ENCODE data around the gene DLX4.

The DLX4 gene

DNA sequence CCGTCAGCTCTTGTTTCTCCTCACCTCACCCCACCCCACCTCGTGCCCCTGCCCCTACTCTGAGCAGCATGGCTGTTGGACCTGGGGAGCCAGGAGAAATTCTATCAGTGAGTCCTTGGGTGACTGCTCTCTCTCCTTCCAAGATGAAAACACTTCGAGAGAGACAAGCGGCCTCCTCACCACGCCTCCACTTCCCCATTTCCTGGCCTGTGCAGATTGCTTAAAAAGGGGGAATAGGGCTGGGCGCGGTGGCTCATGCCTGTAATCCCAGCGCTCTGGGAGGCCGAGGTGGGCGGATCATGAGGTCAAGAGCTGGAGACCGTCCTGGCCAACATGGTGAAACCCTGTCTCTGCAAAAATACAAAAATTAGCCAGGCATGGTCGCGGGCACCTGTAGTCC is 9.5 kb downstream of the DLX4 start:
- TF ChIP-seq, protein P1, sequence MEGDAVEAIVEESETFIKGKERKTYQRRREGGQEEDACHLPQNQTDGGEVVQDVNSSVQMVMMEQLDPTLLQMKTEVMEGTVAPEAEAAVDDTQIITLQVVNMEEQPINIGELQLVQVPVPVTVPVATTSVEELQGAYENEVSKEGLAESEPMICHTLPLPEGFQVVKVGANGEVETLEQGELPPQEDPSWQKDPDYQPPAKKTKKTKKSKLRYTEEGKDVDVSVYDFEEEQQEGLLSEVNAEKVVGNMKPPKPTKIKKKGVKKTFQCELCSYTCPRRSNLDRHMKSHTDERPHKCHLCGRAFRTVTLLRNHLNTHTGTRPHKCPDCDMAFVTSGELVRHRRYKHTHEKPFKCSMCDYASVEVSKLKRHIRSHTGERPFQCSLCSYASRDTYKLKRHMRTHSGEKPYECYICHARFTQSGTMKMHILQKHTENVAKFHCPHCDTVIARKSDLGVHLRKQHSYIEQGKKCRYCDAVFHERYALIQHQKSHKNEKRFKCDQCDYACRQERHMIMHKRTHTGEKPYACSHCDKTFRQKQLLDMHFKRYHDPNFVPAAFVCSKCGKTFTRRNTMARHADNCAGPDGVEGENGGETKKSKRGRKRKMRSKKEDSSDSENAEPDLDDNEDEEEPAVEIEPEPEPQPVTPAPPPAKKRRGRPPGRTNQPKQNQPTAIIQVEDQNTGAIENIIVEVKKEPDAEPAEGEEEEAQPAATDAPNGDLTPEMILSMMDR (IDR thresholded peaks at IDR 0.05; ENCODE audit: borderline replicate concordance, insufficient read depth, low read depth, low read length) = no peak
- no peak overlapping the region for H3K4me3 ChIP-seq (ENCODE audit: low read depth, low read length)

DNA sequence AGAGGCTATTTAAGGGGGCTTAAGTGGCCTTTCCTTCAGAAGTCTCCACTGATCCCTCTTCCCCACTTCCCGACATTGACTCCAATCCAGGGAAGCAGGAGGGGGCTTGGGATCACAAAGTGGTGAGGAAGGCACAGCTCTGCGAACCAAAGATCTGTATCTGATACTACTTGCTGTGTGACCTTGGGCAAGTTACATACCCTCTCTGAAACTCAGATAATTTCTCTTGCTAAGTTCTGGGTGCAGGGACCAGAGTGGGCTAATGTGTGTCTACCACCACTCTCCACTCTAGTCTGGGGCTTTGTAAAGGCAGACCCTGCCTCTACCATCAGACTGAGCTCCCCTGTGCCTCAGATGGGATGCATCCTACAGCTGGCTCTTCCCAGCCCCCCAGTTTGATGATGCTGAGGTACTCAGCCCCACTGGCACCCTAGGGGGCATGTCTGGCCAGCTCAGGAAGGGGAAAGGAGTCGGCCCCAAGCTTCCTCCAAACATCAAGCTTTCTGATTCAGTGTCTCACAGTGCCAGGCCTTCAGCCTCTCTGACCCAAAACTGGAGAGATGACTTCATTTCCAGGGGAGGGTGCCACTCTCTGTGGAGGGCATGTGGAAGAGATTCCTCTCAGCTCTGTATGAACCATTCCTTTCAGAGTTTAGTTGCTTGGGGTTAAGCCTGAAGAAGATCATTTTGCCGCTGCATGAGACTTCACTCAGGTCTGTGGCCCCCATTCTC is 10.9 kb downstream of the DLX4 start:
- no peak overlapping the region for H3K4me3 ChIP-seq (ENCODE audit: low read depth, low read length)
- TF ChIP-seq, protein P1 (IDR thresholded peaks at IDR 0.05; ENCODE audit: borderline replicate concordance, insufficient read depth, low read depth, low read length) = no peak

DNA sequence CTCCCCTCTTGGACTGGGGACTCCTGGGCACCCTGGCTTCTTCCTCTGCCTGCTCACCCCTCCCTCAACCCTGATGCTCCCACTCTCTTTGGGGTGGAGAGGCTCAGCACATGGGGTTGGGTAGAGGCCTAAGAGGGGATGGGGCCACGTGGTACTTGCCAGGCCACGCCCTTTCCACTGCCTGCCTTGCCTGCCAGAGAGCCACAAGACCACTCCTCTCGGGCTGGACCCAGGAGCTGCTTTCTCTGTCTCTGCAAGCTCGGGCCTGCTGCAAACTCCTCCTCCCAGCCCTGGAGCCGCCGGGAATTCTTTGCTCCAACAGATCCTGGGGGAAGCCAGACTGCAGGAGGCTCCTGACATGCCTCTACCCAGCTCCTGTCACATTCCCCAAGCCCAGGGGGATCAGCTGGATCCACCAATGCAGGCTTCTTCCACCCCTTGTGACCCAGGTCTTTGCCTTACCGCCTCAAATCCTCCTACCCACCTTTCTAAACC is 11.8 kb downstream of the DLX4 start:
- no peak overlapping the region for H3K4me3 ChIP-seq (ENCODE audit: low read depth, low read length)
- TF ChIP-seq, protein P1 (IDR thresholded peaks at IDR 0.05; ENCODE audit: borderline replicate concordance, insufficient read depth, low read depth, low read length) = no peak

GRCh38 chr17:49984283-49984682 is 15.3 kb downstream of the DLX4 start:
- TF ChIP-seq, protein P1 (IDR thresholded peaks at IDR 0.05; ENCODE audit: borderline replicate concordance, insufficient read depth, low read depth, low read length) = no peak

GRCh38 chr17:49984776-49985175 is 15.8 kb downstream of the DLX4 start:
- TF ChIP-seq, protein P1 (IDR thresholded peaks at IDR 0.05; ENCODE audit: borderline replicate concordance, insufficient read depth, low read depth, low read length) = no peak
- no peak overlapping the region for H3K4me3 ChIP-seq (ENCODE audit: low read depth, low read length)

More at GRCh38 chr17:49984283-49984682, 15.3 kb downstream of the DLX4 start:
- no peak overlapping the region for H3K4me3 ChIP-seq (ENCODE audit: low read depth, low read length)

DNA sequence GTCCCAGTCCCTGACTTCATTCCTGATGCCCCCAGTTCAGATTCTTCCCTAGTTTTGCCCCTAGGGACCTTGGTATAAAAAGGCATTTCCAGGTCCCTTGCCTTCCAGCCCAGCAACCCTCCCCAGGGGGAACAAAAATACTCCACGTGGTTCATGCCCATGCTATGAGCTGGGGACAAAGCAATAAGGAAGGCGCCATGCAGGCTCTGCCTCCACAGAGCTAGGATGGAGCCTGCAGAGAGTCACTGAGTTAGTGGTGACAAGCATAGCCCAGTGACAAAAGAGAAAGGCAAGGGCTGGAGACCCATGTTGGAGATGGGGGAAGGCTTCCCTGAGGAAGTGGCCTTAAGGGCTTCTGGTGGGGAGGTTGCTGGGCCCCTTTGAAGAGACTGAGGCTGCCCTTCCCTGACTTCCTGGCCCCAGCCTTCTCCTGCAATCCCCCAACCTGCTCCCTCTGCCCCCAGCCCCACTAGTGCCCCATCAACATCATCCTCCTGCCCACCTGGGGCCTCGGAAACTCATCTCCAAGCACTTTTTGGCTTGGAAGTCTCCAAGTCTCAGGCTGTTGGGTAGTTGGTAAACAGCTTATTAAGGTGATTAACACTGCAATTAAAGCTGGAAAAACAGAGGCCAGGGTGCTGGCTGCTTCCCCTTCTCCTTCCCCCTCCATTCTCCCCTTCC is 16.5 kb downstream of the DLX4 start:
- H3K4me3 ChIP-seq (ENCODE audit: low read depth, low read length) = no peak overlapping the region
- TF ChIP-seq, protein P1 (IDR thresholded peaks at IDR 0.05; ENCODE audit: borderline replicate concordance, insufficient read depth, low read depth, low read length) = no peak

Measured in GM12875 (cell line).